HG02571 (cell line): Measurements from ENCODE around the gene GJC2.

Experiments
- ATAC-seq: cut with Tn5 transposase; IDR thresholded peaks from one replicate; pipeline ENCODE4 v1.9.1; 2021; ENCODE audit warnings: mild to moderate bottlenecking, moderate library complexity; ENCODE audit not compliant: unreplicated experiment

The GJC2 gene

DNA sequence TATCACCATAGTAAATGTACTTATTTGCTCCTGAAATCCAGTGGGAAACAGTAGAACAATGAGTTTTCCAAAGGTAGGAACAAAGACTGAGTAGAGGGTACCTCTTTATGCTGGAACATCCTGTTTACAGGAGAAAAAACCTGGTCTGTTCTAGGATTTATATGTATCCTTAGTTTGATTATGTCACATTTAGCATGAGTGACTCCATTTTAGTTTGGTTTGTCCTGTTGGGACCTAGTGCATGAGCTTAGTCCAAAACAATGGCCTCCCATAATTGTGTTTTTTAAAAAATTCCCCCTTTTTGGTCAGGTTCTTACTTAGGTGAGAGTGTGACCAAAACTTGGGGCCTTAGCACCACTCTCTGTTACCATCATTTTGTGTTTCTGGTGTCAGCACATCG is 37.1 kb upstream of the GJC2 start:
- ATAC-seq = no peak

DNA sequence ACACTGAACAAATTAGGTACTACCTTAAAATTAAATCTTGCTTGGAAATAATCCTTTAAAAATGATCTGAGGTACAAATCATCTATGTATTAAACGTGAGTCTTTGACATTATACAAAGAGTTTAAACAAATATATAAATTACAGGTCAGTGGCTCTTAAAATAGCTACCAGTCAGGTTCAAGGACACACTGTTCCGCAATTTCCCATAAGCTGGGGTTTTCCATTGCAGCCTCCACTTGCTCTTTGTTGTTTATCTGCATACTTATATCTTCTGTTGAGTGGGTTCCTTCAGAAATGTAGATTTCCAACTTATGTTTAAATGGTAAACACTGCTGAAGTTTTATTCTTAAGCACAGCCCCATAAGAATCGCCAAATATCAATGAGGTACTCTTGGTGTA is 34.9 kb upstream of the GJC2 start:
- no peak for ATAC-seq

DNA sequence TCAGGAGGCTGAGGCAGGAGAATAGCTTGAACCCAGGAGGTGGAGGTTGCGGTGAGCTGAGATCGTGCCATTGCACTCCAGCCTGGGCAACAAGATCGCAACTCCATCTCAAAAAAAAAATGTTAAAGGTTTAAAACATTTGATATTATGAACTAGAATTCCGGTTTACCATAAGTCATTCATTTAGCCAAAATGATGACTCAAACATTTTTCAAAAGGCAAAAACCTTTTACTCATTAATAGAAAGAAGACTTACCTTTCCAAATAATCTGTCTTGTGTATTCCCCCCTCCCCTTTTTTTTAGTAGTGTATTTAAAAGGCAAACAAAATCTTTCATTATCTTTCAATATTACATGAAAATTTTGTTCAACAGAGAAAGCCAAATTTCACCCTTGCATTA is 32.4 kb upstream of the GJC2 start:
- ATAC-seq = no peak

DNA sequence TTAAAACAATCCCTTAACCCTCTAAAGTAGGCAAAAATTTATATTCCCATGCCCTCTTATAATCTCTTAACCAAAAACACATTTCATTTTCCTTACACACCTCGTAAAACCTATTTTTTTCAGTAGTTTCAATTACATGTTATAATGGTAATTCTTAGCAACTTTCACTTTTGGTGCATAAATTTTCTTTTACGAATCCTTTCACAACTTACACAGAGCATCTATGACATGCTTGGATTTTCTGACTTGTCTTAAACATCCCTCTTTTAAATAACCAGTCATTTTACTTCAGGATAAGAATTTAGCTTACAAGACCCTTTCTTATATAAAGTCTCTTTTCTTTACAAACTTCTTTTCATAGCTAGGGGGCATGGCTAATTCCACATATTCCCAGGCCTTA is 31.7 kb upstream of the GJC2 start:
- ATAC-seq = no peak

DNA sequence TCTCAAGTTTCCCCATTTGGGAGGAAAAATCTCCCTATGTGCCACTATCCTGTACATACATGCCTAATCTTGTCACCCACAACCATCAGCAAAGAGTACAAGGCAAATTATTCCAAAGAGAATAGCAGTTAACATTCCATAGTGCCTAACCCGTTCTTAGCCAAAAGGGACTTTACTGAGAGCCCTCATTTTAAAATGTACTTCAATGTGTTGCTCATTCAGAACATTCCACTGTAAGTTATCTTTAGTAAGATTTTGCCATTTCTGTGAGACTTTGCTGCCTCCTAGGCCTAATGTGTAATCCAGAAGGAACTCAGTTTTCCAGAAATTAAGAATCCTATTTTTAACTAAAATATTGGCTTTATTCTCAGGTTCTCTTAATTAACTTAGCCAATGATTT is 29.4 kb upstream of the GJC2 start:
- no peak for ATAC-seq

DNA sequence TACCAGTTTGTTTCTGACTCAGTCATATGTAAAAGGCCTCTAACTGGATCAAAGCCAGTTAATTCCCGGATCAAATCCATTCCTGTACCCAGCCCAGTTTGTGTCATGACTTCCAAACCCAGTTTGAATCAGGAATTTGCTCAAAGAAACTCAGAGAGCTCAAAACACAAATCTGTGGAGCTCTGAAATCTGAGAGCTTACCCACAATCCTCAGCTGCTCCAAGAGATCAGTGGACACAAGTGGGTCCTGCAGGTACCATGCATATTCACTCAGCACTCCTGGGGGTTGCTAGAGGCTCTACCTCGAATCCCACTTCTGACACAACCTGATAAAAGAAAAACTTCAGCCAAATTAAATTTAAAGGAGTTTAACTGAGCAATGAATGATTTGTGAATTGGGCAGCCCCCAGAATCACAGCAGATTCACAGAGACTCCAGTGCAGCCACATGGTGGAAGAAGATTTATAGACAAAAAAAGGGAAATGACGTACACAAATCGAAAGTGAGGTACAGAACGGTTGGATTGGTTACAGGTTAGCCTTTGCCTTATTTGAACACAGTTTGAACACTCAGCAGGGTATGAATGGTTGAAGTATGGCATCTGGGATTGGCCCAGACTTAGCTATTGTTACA is 28.8 kb upstream of the GJC2 start:
- ATAC-seq = no peak

DNA sequence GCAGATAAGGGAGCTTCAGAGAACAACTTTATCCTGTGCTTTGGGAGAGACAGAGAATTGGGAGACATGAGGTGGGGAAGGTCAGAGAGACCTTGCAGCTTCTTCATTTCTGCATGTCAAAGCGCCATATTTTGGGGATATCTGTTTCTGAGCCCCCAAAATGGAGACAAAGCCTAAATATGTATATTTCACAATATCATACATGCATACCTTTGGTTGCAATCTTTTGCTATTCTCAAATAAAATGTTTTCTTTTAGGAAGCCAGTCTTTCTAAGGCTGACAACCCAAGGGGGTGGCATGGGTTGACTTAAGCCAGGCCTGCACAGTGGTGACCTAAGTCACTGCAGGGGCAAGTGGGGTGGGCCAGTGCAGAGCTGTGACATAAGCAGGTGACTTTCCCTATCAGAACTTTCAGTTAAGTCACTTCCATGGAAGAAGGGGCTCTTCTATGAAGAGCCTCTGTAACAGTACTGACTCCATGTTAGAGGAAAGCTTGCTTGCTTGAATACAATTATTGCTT is 26.7 kb upstream of the GJC2 start:
- no peak for ATAC-seq

DNA sequence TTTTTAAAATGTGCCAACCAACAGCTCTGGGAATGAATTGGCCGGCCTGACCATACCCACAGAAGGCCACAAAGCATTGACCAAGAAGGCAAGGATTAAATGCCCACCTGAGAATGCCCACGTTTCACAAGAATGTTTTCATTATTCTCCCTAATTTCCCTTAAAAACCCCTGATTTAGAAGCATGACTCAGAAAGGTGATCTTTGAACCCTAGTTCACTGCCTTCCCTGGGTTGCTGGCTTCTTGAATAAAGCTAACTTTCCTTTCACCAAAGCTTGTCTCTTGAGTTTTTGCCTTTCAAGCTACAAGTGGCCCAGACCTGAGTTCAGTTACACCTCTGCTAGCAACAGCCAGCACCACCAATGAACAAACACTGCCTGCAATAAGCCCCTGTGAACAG is 26.2 kb upstream of the GJC2 start:
- no peak for ATAC-seq

DNA sequence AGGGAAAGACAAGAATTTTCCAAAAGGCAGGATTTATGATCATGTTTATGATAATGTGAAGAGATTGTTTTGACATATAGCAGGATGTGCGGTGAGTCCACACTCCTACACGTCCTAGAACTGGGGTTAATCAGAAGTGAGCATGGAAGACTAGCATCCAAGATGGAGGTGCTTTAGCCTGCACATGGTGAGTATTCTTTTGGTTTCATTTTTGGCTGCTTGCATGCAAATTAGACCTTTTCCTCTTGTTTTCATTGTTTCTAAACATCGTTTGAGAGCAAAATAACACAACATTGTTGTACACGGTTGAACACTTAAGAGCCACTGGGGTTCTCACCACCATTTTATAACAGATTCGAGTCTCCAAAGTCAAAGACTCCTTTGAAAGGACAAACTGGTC is 24.5 kb upstream of the GJC2 start:
- ATAC-seq = no peak

DNA sequence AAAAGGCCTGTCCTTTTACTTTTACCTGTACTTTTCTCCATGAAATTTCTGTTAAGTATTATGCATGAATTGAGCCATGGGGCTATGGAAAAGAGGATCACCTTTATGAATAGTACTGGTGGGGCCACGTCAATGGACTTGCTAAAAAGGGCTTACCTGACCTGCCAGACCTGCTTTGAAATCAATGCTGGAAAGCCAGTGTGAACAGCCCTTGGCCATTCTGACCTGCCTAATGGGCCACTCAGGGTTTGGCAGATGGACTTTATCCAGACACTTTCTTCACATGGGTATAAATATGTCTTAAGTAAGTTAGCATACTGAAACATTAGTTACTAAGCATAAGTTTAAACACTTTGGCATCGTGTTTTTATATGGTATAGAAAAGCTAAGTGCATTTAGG is 18.0 kb upstream of the GJC2 start:
- ATAC-seq = no peak

DNA sequence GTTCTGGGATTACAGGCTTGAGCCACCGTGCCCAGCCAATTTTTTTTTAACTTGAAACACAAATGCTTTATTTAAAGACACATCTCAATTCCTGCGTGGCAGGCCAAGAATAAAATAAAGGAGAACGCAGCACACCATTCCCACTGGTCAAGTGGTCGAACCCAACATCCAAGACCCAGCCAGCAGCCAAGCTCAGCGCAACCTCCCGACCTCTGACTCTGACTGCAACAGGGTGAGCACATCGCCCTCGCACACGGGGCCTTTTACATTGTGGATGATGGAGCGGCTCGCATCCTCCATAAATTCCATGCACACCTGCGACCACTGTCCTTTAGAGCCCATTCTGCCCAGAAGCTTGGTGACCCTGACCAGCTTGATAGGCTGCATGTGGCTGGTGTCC is 15.1 kb upstream of the GJC2 start:
- ATAC-seq = no peak

DNA sequence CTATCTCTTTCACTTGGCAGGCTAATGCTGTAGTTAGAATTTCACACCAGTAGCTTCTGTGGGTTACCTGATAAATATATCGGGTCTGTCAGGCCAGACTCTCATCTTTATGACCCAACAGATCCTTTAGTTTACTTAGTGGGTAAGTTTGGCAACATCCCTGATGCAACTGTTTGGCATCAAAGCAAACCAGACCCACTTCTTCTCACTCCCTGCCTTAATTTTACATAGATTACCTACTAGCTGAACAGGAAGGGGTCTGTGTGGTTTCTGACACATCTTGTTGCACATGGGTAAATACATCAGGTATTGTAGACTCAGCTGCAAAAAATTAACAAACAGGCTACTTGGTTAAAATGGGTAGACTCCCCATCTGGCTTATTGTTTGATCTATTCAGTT is 12.8 kb upstream of the GJC2 start:
- no peak for ATAC-seq

DNA sequence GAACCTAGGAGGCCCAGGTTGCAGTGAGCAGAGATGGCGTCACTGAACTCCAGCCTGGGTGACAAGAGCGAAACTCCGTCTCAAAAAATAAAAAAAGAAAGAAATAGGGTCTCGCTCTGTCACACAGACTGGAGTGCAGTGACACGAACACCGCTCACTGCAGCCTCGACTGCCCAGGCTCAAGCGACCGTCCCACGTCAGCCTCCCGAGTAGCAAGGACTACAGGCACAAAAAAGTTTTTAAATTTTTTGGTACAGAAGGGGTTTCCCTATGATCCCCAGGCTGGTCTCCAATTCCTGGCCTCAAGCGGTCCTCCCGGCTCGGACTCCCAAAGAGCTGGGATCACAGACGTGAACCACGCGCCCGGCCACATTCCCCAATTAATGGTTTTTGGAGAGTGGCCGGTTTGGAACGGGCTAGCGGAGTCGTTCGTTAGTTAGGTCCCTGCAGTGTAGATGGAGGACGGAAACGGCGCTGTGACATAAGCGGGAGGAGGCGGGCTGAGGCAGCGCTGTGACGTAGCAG is 10.3 kb upstream of the GJC2 start:
- ATAC-seq = no peak

DNA sequence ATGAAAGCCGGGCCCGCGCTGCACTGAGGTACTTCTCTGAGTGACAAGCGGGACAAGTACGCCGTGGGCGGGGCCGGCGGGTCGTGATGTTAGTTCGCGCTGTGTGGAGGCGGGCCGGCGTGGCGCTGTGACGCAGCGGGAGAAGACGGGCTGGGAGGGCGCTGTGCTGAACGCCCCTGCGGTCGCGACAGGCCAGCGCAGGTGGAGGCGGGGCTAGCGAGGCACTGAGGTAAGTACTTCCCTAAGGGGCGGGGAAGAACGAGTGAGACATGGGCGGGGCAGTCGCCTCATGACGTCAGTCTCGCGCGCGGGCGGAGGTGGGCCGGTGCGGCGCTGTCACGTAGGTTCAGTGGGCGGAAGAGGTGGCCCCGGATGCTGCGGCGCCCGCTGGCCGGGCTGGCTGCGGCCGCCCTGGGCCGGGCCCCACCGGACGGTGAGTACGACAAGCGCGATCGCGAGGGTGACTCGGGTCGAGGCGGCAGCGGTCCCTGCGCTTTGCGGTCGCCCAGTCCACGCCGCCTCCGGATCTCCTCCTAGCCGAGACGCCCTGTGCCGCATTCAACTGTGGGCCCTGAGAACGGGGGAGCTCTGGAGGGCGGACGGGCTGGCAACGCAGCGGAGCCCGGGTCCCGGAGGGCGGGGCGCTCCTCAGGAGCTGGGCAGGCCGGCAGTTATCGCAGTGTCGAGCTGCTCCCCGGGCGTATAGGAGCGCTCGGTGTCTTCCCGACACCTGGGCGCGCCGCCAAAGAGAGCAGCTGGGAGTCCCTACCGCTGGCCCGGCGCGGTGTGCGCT is 9.6 kb upstream of the GJC2 start, which contains the start of gene GUK1:
Gene GUK1 (plus strand): TSS at position 349 of the 793 bp plus-strand sequence. CDS start 24 bp downstream, at position 373.
- peak; percentile 90 for ATAC-seq

DNA sequence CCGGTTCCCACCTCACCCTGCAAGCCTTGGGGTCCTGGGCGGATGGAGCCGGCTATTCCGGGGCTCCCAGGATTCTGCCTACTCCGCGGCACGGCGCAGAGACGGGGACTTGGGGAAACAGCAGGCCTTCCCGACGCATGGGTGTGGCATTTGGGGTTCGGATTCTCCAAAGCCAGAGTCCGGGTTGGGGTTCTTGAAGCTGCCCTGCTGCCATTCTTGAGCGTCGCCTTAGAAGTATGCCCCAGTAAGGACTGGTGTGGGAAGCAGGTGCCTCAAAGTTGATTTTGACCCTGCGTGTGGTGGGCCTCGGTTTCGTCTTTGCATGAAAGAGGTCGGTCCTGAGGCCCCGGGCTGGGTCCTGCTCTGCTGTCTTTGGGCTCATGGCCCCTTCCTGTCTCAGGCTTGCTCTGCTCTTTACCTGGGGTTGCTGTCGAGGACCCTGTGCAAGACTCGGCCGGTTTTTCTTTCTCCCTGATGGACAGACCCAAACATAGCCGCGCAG is 9.0 kb upstream of the GJC2 start:
- no peak for ATAC-seq

DNA sequence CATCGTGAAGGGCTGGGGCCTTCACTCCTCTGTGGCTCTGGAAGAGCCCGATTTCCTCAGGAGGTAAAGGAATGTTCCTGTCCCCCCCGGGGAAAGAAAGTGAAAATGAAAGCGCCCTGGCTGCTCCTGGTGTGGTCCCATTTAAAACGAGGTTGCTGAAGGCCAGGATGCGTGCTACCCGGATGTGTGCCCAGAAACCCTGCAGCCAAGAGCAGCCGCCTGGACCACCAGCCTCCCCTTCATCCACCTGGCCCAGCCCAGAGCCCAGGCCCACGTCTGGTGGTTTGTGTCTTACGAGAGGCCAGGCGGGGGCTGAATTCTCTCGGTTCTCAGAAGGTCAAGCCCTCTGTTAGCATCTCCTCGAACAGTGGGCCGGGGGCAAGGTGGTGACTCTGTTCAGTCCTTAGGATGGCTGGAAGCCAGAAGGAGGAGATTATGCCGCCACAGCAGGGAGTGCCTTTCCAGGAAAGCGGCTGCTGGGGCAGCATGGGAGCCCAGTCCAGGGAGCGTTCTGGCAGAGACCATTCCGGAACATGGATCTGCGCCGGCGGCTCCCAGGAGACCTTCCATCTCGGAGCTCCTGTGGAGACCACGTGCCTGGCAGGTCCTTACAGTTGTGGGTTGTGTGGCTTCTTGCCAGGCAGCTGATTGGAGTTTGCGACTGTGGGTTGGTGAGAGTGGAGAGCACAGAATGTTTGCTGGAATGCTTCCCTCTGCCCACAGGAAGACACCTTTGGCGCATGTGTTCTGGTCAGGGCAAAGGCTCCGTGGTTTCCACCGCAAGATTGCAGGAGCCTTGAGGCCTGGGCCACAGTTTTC is 8.3 kb upstream of the GJC2 start:
- ATAC-seq = no peak

DNA sequence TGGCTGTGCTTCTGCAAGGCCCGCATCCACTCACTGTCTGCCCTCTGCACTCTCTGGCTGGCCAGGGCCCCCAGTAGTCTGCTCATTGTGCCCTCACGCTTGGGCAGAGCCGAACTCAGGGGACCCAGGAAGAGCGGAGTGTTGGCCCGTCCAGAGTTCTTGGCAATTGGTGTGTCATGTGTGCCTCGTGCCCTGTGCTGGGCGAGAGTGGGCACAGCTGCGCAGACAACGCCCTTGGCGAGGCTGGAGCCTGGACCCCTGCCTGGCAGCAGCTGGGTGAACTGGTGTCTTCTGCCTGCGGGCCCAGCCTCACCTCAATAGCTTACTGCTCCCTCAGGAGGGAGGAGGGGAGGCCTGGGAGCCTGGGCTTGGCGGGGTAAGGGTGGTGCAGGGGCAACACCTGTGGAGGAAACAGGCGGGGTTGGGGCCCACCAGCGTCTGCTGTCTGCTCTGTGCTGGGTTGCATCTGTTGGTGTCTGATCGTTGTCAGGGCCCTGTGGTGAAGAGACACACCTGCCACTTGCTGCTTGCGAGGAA is 7.5 kb upstream of the GJC2 start:
- ATAC-seq = no peak

DNA sequence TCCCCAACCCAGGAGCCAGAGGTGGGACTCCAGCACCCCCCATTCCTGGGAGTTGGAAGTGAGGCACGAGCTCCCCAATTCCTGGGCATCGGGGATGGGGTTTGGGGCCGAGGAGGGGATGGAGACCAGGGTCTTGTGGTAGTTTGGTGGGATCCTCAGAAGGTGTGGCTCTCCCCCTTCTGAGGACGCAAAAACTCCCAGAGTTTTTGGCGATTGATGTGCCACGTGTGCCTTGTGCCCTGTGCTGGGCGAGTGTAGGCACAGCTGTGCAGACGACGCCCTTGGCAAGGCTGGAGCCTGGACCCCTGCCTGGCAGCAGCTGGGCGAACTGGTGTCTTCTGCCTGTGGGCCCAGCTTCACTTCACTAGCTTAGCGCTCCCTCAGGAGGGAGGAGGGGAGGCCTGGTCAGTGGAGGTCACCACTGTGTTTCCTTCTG is 7.0 kb upstream of the GJC2 start:
- ATAC-seq = no peak

DNA sequence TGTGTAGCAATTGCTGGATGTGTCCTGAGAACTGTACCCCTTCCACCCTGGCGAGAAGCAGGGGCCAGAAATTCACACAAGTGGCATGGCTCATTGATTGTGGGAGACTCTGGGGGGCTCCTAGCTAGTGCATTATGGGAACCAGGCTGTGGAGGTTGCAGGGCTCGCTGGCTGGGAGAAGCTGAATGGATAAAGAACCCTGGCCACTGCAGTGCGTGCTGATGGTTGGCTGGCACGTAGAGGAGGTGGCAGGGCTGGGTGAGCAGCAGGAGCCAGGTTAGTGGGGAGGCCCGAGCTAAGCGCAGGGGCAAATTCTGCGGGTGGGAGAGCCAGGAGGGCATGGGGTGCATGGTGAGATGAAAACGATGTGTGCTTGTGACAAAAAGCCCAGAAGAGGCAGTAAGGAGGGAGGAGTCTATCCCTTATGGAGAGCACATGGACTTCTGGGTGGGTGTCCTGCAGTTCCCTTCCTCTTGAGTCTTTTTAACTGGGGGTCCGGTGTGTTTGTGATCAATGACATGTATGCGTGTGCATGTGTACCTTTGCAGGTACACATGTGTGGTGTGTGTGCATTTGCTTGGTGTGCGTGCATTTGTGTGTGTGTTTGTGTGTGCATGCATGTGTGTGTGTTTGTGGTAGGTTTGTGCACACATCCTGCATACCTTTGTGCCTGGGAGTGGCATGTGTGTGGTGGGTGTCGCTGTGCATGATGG is 6.1 kb upstream of the GJC2 start:
- ATAC-seq = no peak
